GM18526 (cell line): Measurements from ENCODE around the gene CCM2.

Experiments used
- POLR2A ChIP-seq: IDR thresholded peaks from 3 replicates; pipeline ENCODE4 v1.6.1; 2011; ENCODE audit not compliant: insufficient read length; ENCODE audit errors: extremely low read depth

CCM2 gene

GRCh38 chr7:45084901-45085618, 85.1 kb downstream of the CCM2 start:
- no peak for TF ChIP-seq POLR2A

- no peak for TF ChIP-seq POLR2A
Observed at GRCh38 chr7:45085619-45086200, 85.7 kb downstream of the CCM2 start.

DNA sequence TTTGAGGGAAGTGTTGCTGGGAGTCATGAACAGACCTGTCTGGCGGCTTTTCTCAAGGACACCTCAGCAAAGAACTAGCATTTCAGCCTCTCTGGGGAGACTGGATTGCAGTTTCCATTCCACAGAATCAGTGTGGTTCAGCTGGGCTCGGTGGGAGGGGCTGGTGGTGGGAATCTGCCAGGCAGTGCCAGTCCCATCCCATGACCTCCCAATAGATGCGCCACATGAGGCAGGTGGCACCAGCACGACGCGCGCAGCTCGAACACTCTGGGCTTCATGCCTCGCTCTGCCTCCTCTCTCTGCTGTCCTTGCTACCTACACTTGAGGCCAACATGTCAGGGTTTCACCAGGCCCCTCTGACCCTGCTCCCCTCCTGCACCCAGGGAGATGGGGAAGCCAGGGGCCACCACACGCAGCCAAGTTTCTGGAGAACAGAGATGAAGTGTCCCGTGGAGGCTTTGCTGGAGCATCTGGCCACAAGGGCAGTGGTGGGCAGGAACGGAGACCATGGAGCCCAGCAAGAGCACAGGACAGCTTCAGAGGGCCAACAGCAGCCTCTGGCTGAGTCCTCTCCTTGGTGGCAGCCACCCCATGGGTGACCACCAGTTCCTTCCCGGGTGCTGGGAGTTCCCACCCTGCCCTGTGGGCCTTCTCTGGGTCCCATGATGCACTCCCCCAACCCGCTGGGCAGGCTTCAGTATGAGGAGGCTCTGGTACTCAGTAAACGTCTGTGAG, 86.5 kb downstream of the CCM2 start:
- no peak for TF ChIP-seq POLR2A

- TF ChIP-seq POLR2A = no peak
Observed at GRCh38 chr7:45087301-45088145, 87.5 kb downstream of the CCM2 start.

DNA sequence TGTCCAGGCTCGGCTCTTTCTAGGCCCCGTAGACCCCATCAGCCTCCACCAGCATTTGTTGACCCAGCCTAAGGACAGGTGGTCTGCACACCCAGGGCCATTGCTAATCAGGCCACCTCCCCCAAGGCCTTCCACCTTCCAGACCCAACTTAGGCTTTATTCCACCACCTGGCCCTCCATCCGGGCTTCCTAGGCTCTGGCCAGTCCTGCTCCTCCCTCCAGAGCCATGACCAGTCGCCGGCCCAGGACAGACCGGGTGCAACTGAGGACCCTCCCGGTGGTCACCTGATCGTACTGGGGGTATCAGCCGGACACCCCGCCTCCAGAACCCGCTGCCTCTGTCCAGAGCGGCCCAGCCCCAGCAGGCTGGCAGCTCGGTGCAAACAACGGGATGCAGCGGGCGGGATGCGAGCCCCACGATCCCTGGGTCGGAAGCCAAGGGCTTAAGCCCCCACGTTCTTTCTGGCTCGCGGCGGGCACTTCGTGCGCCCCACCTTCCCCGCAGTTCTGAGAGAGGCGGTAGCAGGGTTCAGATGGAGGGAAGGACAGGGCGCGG, 88.2 kb downstream of the CCM2 start:
- TF ChIP-seq POLR2A = no peak

GRCh38 chr7:45088821-45089340, 88.9 kb downstream of the CCM2 start, which contains the start of gene NACAD:
Gene NACAD, minus strand, starts transcription at chr7:45088969. Its CDS starts 75 bp downstream, at chr7:45088894.
- no peak for TF ChIP-seq POLR2A

DNA sequence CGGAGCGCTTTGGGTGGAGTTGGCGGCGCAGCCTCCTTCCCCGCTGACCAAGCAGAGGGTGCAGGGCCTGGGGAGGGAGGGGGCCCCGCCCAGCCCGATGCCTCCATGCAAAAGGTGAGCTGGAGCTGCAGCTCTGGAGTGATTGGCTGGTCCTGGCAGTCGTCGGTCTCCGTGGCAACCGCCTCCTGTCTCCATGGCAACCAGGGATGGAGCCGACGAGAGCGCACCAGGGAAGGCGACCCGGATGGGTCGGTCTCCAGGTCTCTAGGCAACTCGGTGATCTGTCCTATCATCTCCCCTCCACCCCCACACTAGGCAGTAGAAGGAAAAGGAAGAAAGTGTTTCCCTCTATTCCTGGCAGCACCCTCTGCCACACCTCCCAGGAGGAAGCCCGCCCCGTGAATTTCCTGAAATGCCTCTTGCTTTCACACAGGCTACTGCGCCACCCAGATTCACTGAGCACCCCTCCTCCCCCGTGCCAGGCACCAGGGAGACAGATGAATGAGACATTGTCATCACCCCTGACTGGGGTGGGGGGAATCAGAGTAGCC, 89.4 kb downstream of the CCM2 start:
- no peak for TF ChIP-seq POLR2A

DNA sequence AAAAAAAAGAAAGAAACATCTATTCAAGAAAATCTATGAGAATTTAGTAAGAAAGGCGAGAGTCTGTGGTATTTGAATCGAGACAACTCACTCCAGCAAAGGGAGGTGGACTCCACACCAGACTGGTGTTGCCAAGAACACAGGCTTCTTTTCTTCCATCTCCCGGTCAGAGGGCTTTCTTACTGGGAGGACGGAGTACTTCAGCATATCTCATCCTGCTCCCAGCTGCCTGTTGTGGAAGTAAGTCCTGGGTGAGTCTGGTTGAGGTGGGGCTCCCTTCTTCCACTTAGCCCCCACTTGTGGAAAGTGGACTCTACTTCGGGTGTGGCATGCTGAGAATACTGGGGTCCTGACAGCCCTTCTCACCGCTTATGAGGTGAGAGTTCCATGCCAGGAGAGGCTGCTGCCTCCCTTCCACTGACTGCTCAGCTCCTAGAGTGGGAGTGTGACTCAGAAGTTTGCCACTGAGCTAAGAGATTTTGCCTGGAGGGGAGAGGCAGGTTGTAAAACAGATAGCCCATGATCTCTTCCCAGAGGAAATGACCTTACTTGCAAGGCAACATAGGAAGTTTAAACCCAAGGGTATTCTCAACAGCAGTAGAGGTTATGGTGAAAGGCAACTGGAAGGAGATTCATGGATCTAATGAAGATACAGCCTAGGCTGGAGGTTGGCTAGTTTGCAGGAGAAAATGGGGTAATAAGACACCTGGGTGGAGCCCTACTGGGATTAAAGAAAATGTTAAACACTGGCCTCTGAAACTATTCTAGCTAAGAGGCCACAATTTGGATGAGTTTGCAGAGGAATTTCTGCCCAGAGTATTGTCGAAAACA, 92.3 kb downstream of the CCM2 start:
- no peak for TF ChIP-seq POLR2A

GRCh38 chr7:45092931-45093235, 92.9 kb downstream of the CCM2 start:
- no peak for TF ChIP-seq POLR2A

DNA sequence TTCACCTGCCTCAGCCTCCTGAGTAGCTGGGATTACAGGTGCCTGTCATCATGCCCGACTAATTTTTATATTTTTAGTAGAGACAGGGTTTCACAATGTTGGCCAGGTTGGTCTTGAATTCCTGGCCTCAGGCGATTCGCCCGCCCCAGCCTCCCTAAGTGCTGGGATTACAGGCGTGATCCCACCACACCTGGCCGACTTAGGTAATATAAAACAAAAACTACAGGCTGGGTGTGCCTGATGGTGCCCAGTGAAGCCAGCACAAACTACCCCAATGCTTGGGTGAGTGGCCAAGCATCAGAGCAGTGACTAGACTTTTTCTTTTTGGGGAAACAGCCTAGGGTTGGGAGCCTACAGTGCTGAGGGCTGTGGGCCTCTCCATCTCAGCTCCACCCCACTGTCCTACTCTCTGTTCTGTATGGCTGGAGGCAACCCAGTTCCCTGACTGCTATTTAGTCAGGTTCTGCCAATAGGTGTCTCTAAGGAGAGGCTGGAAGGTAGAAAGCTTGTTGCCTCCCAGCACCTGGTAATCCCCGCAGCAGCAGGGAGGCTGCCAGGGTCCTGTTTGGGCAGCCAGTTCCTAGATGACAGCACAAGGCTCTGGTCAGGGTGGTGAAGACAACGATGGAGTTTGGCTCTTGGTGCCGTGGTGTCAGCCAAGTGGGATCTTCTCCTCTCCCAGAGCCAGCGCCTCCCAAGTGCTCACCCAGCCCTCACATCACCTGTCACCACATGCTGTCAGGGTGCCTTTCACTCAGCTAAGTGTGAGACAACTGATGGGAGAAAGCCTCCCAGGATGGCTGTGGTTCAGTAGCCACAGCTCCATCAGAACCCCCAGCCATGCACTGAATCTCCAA, 99.2 kb downstream of the CCM2 start:
- no peak for TF ChIP-seq POLR2A

DNA sequence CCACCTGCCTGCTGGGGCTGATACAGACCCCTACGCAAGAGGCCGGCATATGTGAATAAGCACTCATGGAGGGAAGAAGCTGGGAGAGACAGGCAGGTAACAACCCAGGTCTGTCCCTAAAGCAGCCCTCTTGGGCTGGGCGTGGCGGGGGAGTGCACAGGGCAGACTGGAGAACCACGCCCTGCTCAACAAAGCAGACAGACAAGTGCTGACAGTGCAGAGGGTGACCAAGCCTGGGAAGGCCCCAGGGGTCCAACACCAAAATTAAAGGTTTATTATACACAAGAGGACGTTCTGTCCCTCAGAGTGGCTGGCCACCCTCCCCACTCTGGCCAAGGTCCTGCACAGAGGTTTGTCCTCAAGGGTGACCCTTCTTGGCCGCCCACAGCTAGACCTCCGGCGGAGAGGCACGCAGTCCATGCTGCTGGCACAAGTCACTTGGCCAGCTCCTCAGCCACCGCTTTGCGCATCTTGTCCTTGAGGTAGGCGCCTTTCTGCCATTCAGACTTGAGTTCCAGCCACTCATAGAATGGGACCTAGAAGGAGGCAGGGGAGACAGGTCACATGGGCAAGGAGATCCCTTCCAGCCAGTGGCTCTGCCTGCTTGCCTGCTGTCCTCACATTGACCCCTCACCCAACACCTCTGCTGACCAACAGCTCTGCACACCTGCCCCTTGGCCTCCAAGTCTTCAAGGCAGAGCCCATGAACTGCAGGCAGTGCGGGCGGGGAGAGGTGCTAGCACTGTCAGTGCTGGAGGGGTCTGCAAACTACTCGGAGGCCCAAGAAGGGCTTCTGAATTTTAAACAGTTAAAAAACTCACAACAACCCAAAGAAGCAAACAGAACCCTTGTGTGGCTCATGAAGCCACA, 100.1 kb downstream of the CCM2 start:
- no peak for TF ChIP-seq POLR2A
